GM11168 (cell line): ENCODE data around the gene ARHGAP27.

ENCODE experiments used
- in situ Hi-C: fragments of 300-500 bp; cut with MboI; formaldehyde crosslinking; loops from one replicate; pipeline ENCODE4 v1.12.0; 2022; ENCODE audit warnings: low sequenced_read_pairs; ENCODE audit not compliant: unreplicated experiment

Gene ARHGAP27

GRCh38 chr17:45431531-45432404 is 902 bp downstream of the ARHGAP27 start:
- in situ Hi-C loops = no loop called here

GRCh38 chr17:45430738-45431530 is 1.7 kb downstream of the ARHGAP27 start:
- in situ Hi-C loops = no loop called here

- in situ Hi-C loops = no loop called here
Measured at GRCh38 chr17:45430006-45430737, 2.5 kb downstream of the ARHGAP27 start.

- in situ Hi-C loops = no loop called here
Measured at GRCh38 chr17:45429339-45430005, 3.2 kb downstream of the ARHGAP27 start.

- in situ Hi-C loops = no loop called here
Measured at GRCh38 chr17:45428931-45429338, 3.7 kb downstream of the ARHGAP27 start.

- in situ Hi-C loops = no loop called here
Measured at GRCh38 chr17:45428050-45428617, 4.5 kb downstream of the ARHGAP27 start.

- in situ Hi-C loops = no loop called here
Measured at GRCh38 chr17:45427181-45427835, 5.4 kb downstream of the ARHGAP27 start.

GRCh38 chr17:45426561-45426960 is 6.1 kb downstream of the ARHGAP27 start:
- in situ Hi-C loops = no loop called here

- in situ Hi-C loops = no loop called here
Measured at GRCh38 chr17:45425984-45426413, 6.7 kb downstream of the ARHGAP27 start.

GRCh38 chr17:45425125-45425983 is 7.3 kb downstream of the ARHGAP27 start:
- in situ Hi-C loops = no loop called here

- in situ Hi-C loops = no loop called here
Measured at GRCh38 chr17:45424769-45425124, 7.9 kb downstream of the ARHGAP27 start.

- in situ Hi-C loops = no loop called here
Measured at GRCh38 chr17:45423975-45424335, 8.7 kb downstream of the ARHGAP27 start.

- in situ Hi-C loops = no loop called here
Measured at GRCh38 chr17:45423304-45423974, 9.2 kb downstream of the ARHGAP27 start.

GRCh38 chr17:45414990-45415881 is 17.4 kb downstream of the ARHGAP27 start:
- in situ Hi-C loops = no loop called here

GRCh38 chr17:45413498-45413923 is 19.2 kb downstream of the ARHGAP27 start:
- in situ Hi-C loops = no loop called here

GRCh38 chr17:45411348-45412105 is 21.1 kb downstream of the ARHGAP27 start:
- in situ Hi-C loops = no loop called here
